GM12873 (cell line): ENCODE measurements around the gene DNAH7.

Experiments
- TF ChIP-seq, protein P1 (sequence below): IDR thresholded peaks from 2 replicates; pipeline ENCODE4 v1.5.1; 2012; ENCODE audit warnings: low read depth, mild to moderate bottlenecking, moderate library complexity, low read length, control low read depth; ENCODE audit not compliant: insufficient read depth; ENCODE audit errors: missing control alignments

The DNAH7 gene

DNA sequence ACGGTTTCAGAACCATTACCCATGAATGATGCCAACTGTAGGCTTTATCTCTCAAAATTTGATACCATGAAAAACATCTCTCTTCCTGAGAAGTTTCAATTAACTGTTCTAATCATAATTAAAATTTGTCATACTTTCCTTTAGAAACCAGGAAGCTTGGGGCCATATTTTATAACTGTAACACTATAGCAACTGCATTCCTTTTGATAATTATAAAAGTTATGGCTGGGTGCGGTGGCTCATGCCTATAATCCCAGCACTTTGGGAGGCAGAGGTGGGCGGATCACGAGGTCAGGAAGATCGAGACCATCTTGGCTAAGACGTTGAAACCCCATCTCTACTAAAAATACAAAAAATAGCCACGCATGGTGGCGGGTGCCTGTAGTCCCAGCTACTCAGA lies 70.6 kb downstream of the DNAH7 start:
- TF ChIP-seq, protein P1, sequence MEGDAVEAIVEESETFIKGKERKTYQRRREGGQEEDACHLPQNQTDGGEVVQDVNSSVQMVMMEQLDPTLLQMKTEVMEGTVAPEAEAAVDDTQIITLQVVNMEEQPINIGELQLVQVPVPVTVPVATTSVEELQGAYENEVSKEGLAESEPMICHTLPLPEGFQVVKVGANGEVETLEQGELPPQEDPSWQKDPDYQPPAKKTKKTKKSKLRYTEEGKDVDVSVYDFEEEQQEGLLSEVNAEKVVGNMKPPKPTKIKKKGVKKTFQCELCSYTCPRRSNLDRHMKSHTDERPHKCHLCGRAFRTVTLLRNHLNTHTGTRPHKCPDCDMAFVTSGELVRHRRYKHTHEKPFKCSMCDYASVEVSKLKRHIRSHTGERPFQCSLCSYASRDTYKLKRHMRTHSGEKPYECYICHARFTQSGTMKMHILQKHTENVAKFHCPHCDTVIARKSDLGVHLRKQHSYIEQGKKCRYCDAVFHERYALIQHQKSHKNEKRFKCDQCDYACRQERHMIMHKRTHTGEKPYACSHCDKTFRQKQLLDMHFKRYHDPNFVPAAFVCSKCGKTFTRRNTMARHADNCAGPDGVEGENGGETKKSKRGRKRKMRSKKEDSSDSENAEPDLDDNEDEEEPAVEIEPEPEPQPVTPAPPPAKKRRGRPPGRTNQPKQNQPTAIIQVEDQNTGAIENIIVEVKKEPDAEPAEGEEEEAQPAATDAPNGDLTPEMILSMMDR = no peak

DNA sequence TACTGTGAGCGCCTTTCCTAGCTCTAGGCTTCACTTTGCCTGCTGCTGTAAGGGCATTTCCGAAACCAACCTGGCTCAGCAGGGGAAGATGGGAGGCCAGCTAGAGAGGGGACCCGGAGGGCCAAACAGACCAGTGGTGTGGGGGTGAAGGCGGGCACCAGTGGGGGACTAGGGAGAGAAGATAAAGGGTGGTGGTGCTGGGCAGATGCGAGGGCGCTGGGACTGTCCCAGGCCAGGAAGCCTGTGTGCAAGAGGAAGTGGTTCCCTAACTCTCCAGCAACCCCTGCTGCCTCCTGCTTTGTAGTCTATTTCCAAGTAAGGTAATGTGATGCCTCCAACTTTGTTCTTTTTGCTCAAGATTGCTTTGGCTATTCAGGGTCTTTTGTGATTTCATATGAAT lies 73.1 kb downstream of the DNAH7 start:
- TF ChIP-seq, protein P1 = no peak

DNA sequence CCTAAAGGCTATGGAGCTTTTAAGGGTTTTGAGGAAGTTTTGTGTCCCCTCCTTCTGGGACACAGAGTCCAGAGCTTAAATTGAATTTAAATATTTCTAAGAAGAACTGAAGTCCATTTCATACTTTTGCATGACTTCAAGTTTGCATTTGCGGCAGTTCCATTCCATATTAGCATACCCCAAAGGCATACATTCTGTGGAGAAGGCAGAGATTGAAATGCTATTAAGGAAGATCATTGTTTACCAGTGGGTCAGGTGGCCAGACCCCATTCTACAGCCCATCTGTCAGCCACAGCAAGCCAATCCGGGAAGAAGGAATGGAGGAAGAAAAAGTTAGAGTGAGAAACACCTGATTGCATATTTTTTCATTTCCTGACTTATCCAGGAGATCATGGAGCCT lies 75.0 kb downstream of the DNAH7 start:
- TF ChIP-seq, protein P1 = no peak

DNA sequence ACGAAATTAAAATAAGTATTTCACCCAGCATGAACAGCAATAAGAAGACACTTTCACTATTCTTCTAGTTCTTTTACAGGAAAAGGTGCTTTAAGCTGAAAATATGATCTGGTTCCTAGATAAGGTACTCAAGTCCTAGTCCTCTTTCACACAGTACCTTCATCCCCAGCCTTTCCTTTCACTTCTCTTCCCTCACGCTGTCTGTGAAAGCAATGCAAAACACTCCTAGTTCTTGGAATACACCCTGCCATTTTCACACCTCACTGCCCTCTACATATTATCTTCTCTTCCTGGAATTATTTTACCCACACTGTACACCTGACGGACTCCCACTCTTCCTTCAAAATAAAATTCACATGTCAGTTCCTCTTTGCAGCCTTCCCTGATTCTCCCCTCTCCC lies 82.9 kb downstream of the DNAH7 start:
- TF ChIP-seq, protein P1 = no peak

DNA sequence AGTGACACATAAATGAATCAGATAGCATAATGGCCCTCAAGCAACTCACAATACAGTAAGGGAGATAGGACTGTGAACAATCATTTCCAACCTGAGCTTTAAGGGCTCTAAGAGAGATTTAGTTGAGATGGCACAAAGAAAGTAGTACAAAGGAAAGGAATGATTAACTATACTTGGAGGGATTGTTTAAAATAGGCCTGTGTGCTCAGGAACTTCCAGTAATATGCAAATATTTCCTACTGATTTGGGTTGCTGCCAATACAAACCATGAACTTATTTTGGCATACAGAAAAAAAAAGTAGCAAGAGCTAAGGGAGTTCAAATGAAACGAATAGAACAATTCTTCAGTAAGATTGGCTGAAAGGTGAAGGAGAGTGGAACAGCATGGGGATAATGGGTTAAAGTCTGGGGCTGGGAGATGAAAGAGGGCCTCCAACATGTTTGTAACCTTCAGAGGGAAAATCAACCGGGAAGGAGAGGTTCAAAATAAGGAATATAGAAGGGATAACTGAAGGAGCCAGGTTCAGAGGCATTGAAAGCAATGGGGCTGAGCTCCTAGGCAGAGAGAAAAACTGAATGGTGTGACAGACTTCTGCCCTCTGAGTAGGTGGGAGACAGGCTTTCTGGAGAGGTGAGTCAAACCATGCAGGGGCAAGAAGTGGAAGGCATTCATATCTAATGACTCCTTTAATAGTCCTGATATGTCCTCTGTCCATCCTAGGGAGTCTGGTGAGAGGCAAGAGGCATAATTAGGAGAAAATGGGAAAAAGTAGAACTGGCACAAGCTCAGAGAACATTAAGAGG lies 83.5 kb downstream of the DNAH7 start:
- TF ChIP-seq, protein P1 = no peak

DNA sequence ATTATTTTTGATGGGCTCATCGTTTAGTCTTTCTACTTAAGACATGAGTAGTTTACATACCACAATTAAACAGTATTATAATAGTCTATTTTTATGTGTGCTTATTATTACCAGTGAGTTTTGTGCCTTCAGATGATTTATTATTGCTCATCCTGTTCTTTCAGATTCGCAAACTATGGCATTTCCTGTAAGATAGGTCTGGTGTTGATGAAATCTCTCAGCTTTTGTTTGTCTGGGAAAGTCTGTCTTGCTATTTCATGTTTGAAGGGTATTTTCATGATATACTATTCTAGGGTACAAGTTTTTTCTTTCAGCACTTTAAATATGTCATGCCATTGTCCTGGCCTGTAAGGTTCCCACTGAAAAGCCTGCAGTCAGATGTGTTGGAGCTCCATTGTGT lies 101.3 kb downstream of the DNAH7 start:
- TF ChIP-seq, protein P1 = no peak

DNA sequence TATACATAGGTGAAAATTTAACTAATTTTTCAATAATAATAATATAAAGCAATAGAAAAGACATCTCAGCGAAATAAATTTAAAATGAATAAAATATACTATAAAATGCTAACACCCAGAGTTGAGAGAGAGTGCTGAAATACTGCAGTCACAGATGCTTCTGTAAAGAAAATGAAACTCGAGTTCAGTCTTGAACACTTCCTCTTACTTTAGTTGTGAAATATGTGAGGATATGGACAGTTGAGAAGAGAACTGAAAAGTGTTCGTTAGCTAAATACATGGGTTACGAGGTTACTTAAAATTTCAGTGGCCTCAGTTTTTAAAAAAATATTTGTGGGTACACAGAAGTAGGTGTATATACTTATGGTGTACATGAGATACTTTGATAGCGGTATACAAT lies 106.8 kb downstream of the DNAH7 start:
- TF ChIP-seq, protein P1 = no peak
